Vagina (tissue), 2 donors: Measurements from ENCODE around the gene EVA1A.

ENCODE experiments used
- POLR2A ChIP-seq, 2 donors: fragments of 450-650 bp; IDR thresholded peaks; one replicate each; pipeline ENCODE4 v1.6.1; 2017; ENCODE audit warnings: antibody characterized with exemption in 2 of 2, mild to moderate bottlenecking in 2 of 2, moderate library complexity in 2 of 2
- TF ChIP-seq, protein P1 (sequence below), 3 experiments: fragments of 450-650 bp in 2 of 3; fragments of 200-600 bp in 1 of 3; sonication (generic) in 1 of 3; IDR thresholded peaks; one replicate each; pipeline ENCODE4 v1.5.1; 2017 to 2019; ENCODE audit warnings: antibody characterized with exemption in 3 of 3, mild to moderate bottlenecking in 2 of 3, moderate library complexity in 2 of 3

- TF ChIP-seq, protein P1, sequence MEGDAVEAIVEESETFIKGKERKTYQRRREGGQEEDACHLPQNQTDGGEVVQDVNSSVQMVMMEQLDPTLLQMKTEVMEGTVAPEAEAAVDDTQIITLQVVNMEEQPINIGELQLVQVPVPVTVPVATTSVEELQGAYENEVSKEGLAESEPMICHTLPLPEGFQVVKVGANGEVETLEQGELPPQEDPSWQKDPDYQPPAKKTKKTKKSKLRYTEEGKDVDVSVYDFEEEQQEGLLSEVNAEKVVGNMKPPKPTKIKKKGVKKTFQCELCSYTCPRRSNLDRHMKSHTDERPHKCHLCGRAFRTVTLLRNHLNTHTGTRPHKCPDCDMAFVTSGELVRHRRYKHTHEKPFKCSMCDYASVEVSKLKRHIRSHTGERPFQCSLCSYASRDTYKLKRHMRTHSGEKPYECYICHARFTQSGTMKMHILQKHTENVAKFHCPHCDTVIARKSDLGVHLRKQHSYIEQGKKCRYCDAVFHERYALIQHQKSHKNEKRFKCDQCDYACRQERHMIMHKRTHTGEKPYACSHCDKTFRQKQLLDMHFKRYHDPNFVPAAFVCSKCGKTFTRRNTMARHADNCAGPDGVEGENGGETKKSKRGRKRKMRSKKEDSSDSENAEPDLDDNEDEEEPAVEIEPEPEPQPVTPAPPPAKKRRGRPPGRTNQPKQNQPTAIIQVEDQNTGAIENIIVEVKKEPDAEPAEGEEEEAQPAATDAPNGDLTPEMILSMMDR (IDR thresholded peaks at IDR 0.05) = no peak
- TF ChIP-seq POLR2A (IDR thresholded peaks at IDR 0.05) = no peak
Measured at GRCh38 chr2:75589391-75590105, 28.8 kb upstream of the EVA1A start.
